Activated CD4-positive, alpha-beta T cell treated with anti-CD3 and anti-CD28 coated beads for 48 hours (primary cell): ENCODE results near the gene DVL2.

ENCODE experiments used
- DNase-seq: peaks from one replicate; pipeline ENCODE4 v3.0.0-alpha.2; 2020

Gene DVL2

GRCh38 chr17:7218166-7218565 is 16.2 kb downstream of the DVL2 start:
- DNase-seq: no peak

DNA sequence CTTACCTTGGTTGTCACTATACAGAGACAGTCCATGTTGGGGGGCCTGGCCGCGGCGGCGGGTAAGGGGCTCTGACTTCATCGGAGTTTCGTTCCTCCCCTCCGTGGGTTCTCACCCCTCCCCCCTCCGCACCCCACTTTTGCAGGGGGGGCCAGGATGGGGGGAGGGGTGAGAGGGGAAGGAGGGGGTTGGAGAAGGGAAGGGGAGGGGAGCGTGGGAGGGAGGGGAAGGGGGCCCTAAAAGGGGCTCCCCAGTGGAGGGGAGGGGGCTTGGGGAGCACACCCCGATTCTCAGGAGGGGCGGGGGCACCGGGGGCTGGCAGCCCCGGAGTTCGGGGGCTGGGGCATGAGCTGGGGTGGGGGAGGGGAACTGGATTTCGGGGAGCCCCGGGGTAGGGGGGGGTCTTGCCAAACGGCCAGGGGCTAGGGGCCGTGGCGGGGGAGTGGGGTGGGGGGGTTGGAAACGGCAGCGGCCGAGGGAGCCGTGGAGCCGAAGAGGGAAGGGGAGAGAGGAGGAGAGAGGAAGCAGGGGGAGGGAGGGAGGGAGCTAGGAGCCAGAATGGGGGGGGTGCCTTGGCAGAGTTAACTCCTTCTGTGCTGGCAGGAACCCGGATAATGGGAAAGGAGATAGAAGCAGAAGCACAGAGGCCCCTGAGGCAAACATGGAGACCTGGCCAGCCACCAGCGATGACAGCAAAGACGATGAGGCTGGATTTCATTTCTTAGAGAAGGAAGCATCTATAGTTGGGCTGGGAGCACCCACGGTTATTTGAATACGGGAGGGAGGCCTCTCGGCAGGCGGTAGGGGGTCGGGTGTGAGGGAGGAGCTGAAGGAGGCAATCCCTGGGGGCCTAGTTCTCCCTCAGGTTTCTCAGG is 17.0 kb downstream of the DVL2 start:
- no peak for DNase-seq

DNA sequence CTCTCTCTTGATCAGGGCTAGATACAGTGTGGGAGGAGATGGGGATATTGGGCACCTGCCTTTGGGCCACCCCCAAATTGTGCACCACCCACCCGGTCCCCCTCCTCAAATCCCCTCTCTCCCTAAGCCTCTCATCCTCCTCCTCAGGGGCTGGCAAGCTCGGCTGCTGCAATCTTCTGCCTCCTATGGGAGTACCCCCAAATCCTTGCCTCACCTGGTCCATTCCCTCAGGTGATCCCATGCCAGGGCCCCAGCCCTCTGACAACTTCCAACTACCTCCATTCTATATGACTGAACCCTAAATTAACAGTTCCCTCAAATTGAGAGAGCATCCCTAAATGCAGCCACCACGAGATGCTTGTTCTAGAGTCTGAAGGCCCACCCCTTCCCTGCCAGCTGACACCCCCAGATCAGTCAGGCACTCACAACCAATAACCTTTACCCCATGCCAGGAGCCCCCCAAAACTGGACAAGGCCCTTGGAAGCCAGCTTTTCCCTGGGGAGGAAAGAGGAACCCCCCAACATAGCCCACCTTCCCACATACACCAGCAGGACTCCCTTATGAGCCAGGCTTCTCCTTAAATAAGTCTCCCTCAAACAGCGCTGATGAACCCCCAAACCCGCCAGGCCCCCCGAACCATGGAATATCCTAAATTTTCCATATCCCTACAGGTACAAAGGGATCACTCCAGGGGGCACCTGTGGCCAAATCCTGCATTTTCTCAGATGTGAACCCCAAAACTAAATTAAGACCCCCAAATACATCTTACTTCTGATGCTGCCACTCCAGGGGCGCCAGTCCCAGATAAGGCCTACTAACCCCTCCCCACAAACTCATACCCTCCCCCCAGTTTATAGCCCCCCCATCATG is 17.8 kb downstream of the DVL2 start:
- DNase-seq: no peak

DNA sequence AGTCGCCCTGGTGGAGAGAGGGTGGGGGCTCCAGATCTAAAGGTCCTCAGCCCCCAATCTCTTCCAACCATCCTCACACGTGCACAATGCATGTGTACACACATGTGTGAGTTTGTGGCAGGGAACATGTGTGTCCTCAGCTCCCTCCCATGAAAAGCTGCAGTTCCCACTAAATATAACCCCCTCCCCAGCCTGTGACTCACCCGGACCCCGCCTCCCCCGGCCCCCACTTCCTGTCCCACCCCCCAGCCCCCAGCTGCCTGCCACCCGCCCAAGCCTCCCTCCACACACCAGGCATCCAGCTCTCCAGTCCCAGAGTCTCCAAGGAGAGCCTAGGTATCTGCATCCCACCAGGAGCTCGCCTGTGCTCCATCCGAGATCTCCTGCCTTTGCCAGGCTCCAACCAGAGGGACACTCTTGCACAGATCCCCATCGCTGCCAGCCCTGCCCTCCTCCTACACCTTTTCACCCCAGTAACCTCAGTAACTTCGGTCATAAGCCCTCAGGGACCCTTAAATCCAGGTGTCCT is 18.6 kb downstream of the DVL2 start:
- no peak for DNase-seq

DNA sequence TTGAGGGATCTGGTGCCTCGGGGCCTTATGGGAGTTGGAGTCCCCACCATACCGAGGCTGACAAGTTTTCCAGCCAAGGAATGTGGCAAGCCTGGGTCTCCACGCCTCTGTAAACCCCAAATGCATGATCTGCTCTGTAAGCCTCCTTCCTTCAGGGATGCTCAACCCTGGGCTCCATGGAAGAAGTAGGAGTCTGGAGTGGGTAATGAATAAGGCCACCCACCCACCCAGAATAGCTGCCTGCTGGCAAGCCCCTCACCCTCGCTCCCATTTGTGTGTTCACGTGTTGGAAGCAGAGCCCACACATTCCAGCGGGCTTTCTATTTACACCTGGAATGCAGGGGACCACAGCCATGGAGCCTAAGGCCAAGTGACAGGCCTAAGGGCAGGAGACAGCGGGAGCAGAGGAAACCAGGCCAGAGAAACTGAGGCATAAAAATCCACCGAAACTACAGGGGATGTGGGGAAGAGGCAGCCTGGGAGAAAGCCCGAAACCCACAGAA is 19.1 kb downstream of the DVL2 start:
- DNase-seq: no peak

DNA sequence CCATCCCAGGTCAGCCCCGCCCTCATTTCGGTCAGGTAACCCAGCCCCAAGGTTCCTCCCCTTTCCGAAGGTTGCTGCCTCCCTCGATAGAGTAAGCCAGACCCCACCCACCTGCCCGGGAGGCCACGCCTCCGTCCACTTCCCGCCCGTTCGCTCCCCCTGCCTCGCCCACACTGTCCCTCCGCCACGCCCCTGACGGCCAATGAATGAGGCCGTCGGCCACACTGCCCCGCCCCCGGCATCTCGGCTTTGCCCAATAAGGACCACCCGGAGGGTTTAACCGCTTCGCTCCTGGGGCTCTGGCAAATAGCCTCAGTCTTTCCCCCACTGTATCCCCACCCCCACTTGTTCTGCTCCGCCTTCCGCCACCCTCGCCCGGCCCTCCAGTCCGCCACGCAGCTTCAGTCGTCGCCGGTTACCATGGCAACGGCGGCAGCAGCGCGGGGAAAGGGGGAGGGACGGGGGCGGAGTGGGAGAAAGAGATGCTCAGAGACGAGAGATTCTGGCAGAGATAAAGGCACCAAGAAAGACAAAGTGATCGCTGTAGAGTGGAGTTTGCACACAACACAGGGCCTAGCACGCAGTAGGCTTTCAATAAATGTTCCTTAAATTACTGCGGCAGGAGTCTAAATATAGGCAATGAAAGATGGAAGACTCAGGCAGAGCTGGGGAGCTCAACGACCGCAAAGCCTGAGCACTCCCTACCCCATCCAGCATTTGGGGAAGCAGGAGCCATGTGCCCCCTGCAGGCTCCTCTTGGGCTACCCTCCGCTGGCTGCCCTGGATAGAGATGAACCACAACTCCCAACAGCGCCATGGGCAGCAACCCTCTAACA is 19.8 kb downstream of the DVL2 start:
- DNase-seq: peak; percentile 100

DNA sequence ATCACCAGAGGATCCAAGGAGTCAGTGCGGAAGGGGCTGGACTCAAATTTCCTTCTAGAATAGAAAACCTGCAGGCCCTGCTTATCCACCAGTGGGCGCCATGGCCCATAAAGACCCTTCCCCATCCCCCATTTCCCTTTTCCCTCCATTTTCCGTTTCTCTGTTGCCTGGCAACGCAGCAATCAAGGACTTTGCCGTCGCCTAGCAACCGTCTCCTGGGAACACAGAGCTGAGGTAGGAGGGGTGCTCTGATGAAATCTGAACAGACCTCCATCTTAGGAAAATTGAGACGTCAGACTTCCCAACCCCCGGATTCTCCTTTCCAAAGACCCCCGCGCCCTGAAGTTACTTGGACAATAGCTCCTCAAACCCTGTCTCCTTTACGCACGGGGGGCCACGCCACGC is 20.4 kb downstream of the DVL2 start:
- peak; percentile 78 for DNase-seq

GRCh38 chr17:7211491-7212273 is 22.6 kb downstream of the DVL2 start:
- DNase-seq: no peak

GRCh38 chr17:7208754-7209460 is 25.4 kb downstream of the DVL2 start:
- no peak for DNase-seq

GRCh38 chr17:7208027-7208571 is 26.2 kb downstream of the DVL2 start:
- DNase-seq: no peak

- DNase-seq: no peak
These were observed 27.0 kb downstream of the DVL2 start for GRCh38 chr17:7207120-7208001.

GRCh38 chr17:7205561-7205960 is 28.8 kb downstream of the DVL2 start:
- no peak for DNase-seq

- DNase-seq: peak; percentile 93
These were observed 29.4 kb downstream of the DVL2 start for GRCh38 chr17:7204828-7205461.

DNA sequence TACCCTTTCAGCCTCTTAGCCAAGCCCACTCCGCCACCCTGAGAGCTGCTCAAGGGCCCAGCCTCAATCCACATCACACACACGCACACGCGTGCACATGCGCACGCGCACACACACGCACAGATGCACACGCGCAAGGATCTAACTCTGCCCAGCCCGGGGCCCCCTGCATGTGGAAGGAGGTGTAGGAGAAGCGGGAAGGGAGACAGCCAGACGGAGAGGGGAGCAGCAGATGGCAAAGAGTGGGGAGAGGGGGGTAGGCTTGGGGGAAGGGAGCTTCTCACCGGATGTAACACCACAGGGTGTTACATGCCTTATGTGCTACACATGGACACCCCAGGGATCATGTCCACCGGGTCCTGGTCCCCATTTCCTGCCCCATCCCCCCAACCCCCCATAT is 30.0 kb downstream of the DVL2 start:
- no peak for DNase-seq

GRCh38 chr17:7203391-7203790 is 30.9 kb downstream of the DVL2 start:
- no peak for DNase-seq

DNA sequence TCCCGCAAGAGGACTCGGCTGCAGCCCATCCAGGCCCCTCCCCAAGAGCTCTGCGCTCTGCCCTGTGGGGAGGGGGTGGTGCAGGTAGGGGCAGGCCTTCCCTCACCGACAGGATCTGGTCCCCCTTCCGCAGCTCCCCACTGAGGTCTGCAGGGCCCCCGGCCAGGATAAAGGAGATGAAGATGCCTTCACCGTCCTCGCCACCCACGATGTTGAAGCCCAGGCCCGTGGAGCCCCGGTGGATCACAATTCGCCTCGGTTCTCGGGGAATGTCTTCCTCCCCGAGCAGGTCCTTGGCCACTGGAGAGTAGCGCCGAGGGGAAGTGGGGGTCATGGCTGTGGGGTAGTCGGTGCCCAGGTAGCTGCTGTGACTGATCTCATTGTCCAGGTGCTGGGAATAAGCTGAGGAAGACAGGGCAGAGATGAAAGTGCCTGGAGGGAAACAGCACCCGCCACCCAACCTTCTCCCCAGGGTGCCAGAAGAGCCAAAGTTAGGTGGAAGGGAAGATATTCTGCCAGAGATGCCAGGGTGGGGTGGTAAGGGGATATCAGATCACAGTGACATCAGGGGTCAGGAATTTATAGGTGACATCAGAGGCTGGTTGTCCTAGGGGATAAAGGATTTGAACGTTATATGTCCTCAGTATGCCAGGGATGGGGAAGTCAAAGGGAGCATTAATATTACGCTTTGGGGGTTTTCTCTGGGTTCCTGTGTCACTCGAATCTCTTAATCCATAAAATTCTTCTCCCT is 37.5 kb downstream of the DVL2 start:
- DNase-seq: no peak

DNA sequence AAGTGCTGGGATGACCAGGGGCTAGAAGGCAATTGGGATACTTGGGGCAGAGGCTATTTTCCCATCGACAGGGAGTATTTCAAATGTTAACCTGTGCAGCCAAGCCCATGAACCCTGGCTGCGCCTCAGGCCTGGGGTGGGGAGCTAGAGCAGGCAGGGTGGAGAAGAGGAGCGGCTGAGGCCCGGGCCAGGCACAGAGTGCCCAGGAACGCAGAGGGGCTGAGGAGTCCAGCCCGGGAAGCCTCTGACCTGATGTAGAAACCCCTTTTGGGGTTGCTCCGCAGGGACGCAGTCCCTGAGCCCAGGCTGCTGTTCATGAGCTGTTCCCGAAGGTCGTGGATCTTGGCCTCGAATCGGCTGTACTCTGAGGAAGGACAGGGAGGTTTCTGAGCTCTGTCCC is 38.3 kb downstream of the DVL2 start:
- no peak for DNase-seq

DNA sequence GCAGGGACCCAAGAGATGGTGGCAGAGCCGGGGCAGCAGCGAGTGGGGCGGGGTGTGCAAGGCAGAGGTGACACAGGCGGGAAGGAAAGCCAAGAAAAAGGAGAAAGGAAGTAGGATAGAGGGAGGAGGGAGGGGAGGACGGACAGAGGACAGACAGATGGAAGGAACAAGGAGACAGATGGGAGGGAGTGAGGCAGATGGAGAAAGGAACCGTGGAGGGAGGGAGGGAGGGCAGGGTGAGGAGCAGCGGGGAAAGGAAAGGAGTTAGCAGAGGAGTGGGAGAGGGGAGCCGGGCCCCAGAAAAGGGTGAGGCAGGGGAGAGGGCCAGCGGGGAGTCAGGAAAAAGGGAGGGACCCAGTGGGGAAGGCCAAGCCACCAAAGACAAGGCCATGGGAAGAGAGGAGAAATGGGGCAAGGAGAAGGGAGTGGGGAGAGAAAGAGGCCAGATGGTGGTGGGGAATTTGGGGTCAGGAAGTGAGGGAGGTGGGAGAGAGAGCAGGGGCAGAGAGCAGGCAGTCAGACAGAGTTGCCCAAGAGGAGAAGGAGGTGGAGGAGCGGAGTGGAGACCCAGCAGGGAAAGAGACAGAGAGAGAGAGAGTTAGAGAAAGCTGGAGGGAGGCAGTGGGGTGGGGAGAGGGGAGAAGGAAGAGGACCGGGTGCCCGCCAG is 41.9 kb downstream of the DVL2 start:
- no peak for DNase-seq
